ENCODE results near the gene DNAJC10. TPM values are rescaled to one million over a fixed set of nuclear protein-coding genes. Genes with fewer than 3 reads are reported as not detected.
A peak's percentile ranks its signal among the peaks of the same experiment; 100 is the strongest.

DNAJC10 gene
- total RNA-seq, 1 experiment from 2014 or later = 96.5 TPM

- DNase-seq (ENCODE audit: low read depth) = no peak
Observed at GRCh38 chr2:182784058-182784706, 68.1 kb downstream of the DNAJC10 start.

GRCh38 chr2:182784777-182785176, 68.7 kb downstream of the DNAJC10 start:
- DNase-seq (ENCODE audit: low read depth) = peak; percentile 42

DNA sequence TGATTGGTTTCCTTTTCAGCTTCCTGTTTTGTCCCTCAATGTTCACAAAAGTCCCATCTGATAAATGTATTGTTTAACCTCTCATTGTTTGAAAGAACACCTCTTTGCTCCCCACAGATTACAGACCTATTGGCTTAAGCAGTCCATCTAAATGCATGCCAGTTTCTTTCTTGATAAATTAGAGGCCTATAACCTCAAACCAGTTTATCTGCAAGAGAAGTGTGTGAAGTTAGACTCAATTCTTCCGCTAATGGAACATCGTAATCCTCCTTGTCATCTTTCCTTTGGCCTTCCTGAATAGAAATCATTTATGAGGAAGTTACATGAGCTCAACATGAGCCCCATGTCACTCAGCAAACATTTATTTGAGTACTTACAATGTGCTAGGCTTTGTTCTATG, 76.4 kb downstream of the DNAJC10 start:
- DNase-seq (ENCODE audit: low read depth) = no peak

- DNase-seq (ENCODE audit: low read depth) = no peak
Observed at GRCh38 chr2:182798736-182799135, 82.7 kb downstream of the DNAJC10 start.

GRCh38 chr2:182804128-182804527, 88.1 kb downstream of the DNAJC10 start:
- DNase-seq (ENCODE audit: low read depth) = no peak

GRCh38 chr2:182807319-182807718, 91.3 kb downstream of the DNAJC10 start:
- DNase-seq (ENCODE audit: low read depth) = no peak

- no peak for DNase-seq (ENCODE audit: low read depth)
Observed at GRCh38 chr2:182810087-182810486, 94.0 kb downstream of the DNAJC10 start.

DNA sequence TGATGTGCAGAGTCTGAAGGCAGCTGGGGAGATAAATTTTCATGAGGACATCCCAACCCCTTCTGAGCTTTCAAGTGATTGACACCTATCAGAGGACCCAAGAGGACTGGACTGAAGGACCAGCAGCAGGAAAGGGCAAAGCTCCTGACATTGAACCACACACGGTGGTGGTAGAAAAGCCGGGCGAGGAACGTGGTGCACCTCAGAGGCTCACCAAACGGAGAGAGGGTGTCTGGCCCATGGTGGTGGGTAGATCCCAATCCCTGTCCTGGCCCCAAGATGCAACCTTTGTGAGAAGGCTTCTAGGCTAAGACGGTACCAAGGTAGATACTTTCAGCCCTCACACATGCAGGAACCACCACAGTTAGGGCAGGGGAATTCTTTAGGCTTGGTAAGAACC, 98.3 kb downstream of the DNAJC10 start:
- DNase-seq (ENCODE audit: low read depth) = no peak

- DNase-seq (ENCODE audit: low read depth) = no peak
Observed at GRCh38 chr2:182814804-182815203, 98.7 kb downstream of the DNAJC10 start.

GRCh38 chr2:182816866-182817265, 100.8 kb downstream of the DNAJC10 start:
- no peak for DNase-seq (ENCODE audit: low read depth)

- no peak for DNase-seq (ENCODE audit: low read depth)
Observed at GRCh38 chr2:182817558-182817957, 101.5 kb downstream of the DNAJC10 start.

- no peak for DNase-seq (ENCODE audit: low read depth)
Observed at GRCh38 chr2:182818501-182818900, 102.4 kb downstream of the DNAJC10 start.

GRCh38 chr2:182818925-182819324, 102.9 kb downstream of the DNAJC10 start:
- DNase-seq (ENCODE audit: low read depth) = no peak

DNA sequence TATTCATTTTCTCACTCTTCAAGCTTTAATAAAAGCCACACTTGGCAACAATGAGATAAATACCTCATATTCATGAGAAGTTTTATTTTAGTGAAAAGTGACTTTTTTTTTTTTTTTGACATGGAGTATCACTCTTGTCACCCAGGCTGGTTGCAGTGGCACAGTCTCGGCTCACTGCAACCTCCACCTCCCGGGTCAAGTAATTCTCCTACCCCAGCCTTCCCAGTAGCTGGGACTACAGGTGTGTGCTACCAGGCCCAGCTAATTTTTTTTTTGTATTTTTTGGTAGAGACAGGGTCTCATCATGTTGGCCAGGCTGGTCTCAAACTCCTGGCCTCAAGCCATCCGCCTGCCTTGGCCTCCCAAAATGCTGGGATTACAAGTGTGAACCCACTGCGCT, 103.4 kb downstream of the DNAJC10 start:
- no peak for DNase-seq (ENCODE audit: low read depth)

DNA sequence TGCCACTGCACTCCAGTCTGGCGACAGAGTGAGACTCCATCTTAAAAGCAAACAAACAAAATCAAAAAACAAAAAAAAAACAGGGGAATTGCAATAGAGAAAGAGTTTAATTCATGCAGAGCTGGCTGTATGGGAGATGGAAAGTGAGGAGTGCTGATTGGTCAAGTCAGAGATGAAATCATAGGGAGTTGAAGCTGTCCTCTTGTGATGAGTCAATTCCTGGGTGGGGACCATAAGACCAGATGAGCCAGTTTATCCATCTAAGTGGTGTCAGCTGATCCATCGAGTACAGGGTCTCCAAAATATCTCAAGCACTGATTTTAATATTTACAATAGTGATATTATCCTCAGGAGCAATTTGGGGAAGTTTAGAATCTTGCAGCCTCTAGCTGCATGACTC, 105.1 kb downstream of the DNAJC10 start:
- DNase-seq (ENCODE audit: low read depth) = peak; percentile 31

GRCh38 chr2:182822733-182823132, 106.7 kb downstream of the DNAJC10 start:
- no peak for DNase-seq (ENCODE audit: low read depth)

DNA sequence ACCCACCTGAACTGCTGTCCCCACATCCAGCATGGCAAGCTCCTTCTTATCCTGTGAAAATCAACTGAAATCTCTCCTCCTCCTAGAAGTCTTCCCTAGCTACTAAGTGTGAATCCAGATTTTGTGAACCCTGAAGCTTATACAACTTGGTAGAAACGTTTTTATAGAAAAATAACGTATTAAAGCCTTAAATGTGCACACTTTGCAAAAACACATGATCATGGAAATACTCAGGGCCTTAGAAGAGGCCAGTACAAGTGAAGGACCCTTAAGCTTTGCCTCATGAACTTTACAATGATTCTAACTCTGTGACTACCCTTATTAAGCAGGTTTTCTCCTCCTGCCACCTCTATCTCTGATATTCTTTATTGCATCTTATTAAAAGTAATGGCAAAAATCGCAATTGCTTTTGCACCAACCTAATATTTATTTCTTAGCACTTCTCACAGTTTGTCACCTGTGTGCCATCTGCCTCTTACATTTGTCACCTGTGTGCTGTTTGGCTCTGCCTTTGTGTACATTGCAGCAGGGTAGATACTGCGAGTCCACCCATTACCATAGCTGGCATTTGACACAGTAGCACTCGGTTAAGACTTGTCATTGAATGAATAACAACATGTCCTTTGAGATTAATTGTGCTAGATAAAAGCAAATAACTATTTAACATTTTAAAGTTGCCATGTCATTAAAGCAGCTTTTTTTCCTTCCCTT, 108.2 kb downstream of the DNAJC10 start:
- no peak for DNase-seq (ENCODE audit: low read depth)

GRCh38 chr2:182824767-182825158, 108.7 kb downstream of the DNAJC10 start:
- DNase-seq (ENCODE audit: low read depth) = no peak

DNA sequence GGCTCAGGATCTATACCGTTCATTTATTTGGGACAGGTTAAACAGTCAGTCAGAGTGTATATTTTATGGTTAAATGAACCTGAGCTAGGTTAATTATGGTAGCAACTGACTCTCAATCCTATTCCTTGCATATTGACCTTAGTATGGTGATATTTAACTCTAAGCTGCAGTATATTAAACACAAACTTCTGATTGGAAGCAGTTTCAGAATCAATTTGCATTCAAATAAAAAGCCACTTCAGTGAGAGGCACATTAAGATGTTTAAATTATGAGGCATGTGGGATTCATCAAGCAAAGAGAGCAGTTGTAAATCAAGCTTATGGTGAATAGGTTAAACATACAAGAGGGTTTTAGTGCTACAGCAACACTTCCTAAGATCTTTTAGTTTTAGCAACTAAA, 110.0 kb downstream of the DNAJC10 start:
- no peak for DNase-seq (ENCODE audit: low read depth)

DNA sequence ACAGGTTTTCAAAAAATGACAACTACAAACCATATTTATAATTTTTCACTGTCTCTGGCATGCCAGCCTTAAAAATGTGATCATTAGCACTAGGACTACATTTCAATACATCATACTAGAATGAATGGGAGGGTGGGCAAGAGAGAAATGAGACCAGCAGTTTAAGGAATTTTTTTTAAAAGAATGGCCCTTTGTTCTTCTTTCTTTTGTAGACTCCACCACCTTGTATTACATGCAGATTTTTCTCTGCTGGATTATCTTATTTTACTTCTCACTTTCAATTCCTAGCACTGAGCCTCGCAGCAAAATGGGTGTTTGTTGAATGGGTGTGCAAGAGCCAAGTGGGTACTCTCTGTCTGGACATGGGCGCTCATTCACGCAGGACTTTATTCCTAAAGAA, 110.4 kb downstream of the DNAJC10 start:
- DNase-seq (ENCODE audit: low read depth) = no peak

GRCh38 chr2:182827182-182827879, 111.3 kb downstream of the DNAJC10 start:
- no peak for DNase-seq (ENCODE audit: low read depth)

DNA sequence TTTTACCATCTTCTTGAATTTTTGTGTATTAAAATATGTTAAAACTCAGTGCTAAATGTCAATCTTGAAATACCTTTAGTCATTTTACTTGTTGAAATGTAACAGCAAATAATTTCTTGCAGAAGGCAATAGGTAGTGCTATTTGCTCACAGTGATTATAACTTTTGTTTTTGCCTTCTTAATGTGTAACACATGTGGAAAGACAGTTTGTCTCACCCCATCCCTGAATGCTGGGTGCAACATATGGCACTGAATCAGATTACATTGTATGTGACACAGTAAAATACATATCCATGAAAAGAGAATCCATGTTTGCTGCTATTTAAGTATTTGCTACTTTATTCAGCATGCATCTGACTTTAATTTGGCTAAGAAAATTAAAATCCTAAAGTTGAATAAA, 115.0 kb downstream of the DNAJC10 start:
- DNase-seq (ENCODE audit: low read depth) = peak; percentile 20

DNA sequence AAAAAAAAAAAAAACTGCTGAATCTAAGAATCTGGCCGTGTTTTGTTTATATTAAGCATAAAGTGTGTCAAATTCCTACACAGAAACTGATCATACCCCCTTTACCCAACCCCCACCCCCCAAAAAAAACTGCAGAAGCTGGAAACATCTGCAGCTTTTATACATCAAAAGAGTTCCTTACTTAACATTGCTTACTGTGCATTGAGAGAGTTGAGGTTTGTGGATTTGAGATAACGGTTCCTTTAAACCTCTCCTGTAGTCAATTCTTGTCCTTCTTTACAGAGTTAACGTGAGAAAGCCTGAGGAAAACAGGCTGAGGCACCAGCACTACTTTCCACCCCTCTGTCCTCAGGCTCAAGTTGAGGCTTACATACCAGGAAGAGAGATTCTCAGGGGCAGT, 115.9 kb downstream of the DNAJC10 start:
- no peak for DNase-seq (ENCODE audit: low read depth)

Data from RPMI7951 (cell line).